Tibial nerve (tissue), 4 donors: Measurements from ENCODE around the gene FOLR1. TPM values are rescaled to one million over a fixed set of nuclear protein-coding genes. Genes with fewer than 3 reads are reported as not detected.
"Not testable (repeated sequence)": the region's sequence is repeated elsewhere in the genome, so short reads cannot be mapped to it uniquely, and the experiment has no call there.

Experiments used
- DNase-seq, 2 donors: peaks; one replicate each; pipeline ENCODE4 v3.0.0-alpha.2; 2019; ENCODE audit warnings: low spot score in 2 of 2
- H3K27ac ChIP-seq, 4 donors: fragments of 200-600 bp; sonication (generic) in 3 of 4; one replicate each; pipeline ENCODE4 v1.5.1; 2017 to 2019; ENCODE audit warnings: mild to moderate bottlenecking in 1 of 4
- H3K27me3 ChIP-seq, 2 donors: fragments of 200-600 bp; sonication (generic) in 1 of 2; one replicate each; pipeline versions ENCODE4 v1.5.1 to v1.6.0; 2017 to 2019
- H3K36me3 ChIP-seq, 3 donors: fragments of 200-600 bp; sonication (generic); one replicate each; pipeline ENCODE4 v1.5.1; 2018 to 2019
- H3K4me1 ChIP-seq, 4 donors: fragments of 200-600 bp; sonication (generic) in 3 of 4; one replicate each; pipeline ENCODE4 v1.5.1; 2017 to 2019
- H3K4me3 ChIP-seq, 4 donors: fragments of 200-600 bp; sonication (generic) in 3 of 4; one replicate each; pipeline ENCODE4 v1.5.1; 2017 to 2019; ENCODE audit warnings: mild to moderate bottlenecking in 1 of 4, moderate library complexity in 1 of 4
- H3K9me3 ChIP-seq, 4 donors: fragments of 200-600 bp; sonication (generic) in 3 of 4; one replicate each; pipeline ENCODE4 v1.5.1; 2017 to 2019
- CTCF ChIP-seq, 5 experiments: fragments of 200-600 bp in 3 of 5; fragments of 450-650 bp in 2 of 5; sonication (generic) in 3 of 5; IDR thresholded peaks; one replicate each; pipeline ENCODE4 v1.5.1; 2016 to 2019; ENCODE audit warnings: antibody characterized with exemption in 5 of 5, mild to moderate bottlenecking in 3 of 5, moderate library complexity in 2 of 5
- EP300 ChIP-seq, 2 donors: sonication (generic); formaldehyde crosslinking; IDR thresholded peaks; one replicate each; pipeline ENCODE4 v1.6.1; 2017; ENCODE audit warnings: antibody characterized with exemption in 2 of 2, mild to moderate bottlenecking in 1 of 2
- POLR2A ChIP-seq, 2 donors: fragments of 450-650 bp; IDR thresholded peaks; one replicate each; pipeline ENCODE4 v1.6.1; 2017; ENCODE audit warnings: antibody characterized with exemption in 2 of 2, mild to moderate bottlenecking in 2 of 2, moderate library complexity in 2 of 2
- WGBS, 2 donors: methylation state at CpG; one replicate each; pipeline ENCODE4 v1.1.5; 2018; 5-methylcytosine and 5-hydroxymethylcytosine counted together
- total RNA-seq, 4 donors: library from RNA; depleted of rRNA; stranded (reverse); fragments of >200 nt; gene quantifications; one replicate each; pipeline ENCODE4 v1.1.0, GENCODE V29; 2016

The FOLR1 gene
- total RNA-seq, 4 donors from 2014 or later: 0.39 to 0.66 TPM; not detected in 2

GRCh38 chr11:72172043-72172442 is 19.9 kb upstream of the FOLR1 start:
- not testable (repeated sequence) for DNase-seq, H3K27me3 ChIP-seq, H3K4me3 ChIP-seq, H3K27ac ChIP-seq, H3K4me1 ChIP-seq, H3K9me3 ChIP-seq, H3K36me3 ChIP-seq
- WGBS, 2 donors: 81 to 87% methylated on average over 4 of the region's 4 CpGs

DNA sequence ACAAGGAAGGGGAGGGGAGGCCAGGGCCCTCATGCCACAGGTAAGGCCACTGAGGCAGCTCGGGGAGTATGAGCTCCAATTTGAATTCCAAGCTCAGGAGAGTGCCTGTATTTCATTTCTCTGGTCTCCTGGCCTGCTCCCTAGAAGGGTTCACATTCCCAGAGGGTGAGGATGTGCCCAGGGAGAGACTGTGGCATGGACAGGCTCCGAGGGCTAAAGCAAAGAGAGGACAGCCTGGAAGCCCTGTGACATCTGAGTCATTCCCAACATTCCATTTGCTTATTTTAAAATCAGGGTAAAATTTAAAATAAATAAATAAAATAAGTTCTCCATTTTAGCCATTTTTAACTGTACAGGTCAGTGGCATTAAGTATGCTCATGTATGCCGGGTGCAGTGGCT is 18.6 kb upstream of the FOLR1 start:
- no peak for DNase-seq
- H3K4me3 ChIP-seq: no peak overlapping the region
- H3K4me1 ChIP-seq: no peaks in the 10 kb centered on the region
- H3K27ac ChIP-seq: no peak overlapping the region
- no peak for TF ChIP-seq POLR2A (IDR thresholded peaks at IDR 0.05)
- no peak for TF ChIP-seq EP300 (IDR thresholded peaks at IDR 0.05)
- TF ChIP-seq CTCF (IDR thresholded peaks at IDR 0.05): no peak
- no peaks in the 10 kb centered on the region for H3K9me3 ChIP-seq
- no peaks in the 10 kb centered on the region for H3K36me3 ChIP-seq
- WGBS, 2 donors: 85 to 93% methylated on average over 3 of the region's 3 CpGs
- H3K27me3 ChIP-seq: peaks cover 0 to 6% of the 10 kb centered on the region in 2 donors

DNA sequence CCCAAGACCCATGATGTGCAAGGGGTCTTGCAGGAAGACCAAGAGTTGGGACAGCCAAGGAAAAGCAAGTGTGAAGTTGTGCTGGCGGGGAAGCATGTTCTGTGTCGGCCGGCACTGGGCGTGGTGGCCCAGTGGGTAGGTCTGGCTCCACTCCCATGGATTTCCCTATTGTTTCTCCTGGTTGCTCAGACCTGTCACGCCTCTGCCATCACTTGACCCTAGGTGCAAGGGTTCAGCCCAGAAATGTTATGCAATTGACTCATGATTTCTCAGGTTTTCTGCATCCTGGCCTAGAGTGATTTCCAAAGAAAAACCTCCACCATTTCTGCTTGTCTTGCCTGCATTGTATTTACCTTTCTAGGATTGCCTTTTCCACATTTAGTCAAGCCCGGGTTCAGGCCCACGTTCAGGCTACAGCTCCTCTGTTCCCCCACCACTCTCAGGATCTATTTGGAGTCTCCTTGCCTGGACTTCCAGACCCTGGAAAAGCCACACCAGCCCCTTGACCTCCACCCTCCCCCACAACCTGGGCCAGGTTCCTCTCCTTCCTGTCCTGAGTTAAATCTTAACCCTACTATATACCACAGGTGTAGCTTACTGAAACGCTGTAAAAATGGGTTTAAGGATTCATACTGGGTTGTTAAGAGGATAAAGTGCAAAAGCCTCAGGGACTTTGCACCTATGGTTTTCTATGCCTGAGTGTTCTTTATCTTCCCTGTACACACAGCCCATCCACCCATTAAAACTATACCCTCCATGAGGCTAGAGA is 17.5 kb upstream of the FOLR1 start:
- TF ChIP-seq CTCF (IDR thresholded peaks at IDR 0.05) (no peak), EP300 (IDR thresholded peaks at IDR 0.05) (no peak), POLR2A (IDR thresholded peaks at IDR 0.05) (no peak)
- peaks cover 0 to 6% of the 10 kb centered on the region in 2 donors for H3K27me3 ChIP-seq
- H3K4me3 ChIP-seq: no peak overlapping the region
- no peaks in the 10 kb centered on the region for H3K36me3 ChIP-seq
- 84 to 87% methylated on average over 8 of the region's 8 CpGs for WGBS, 2 donors
- H3K27ac ChIP-seq: no peak overlapping the region
- no peak for DNase-seq
- H3K9me3 ChIP-seq: no peaks in the 10 kb centered on the region
- H3K4me1 ChIP-seq: no peaks in the 10 kb centered on the region

DNA sequence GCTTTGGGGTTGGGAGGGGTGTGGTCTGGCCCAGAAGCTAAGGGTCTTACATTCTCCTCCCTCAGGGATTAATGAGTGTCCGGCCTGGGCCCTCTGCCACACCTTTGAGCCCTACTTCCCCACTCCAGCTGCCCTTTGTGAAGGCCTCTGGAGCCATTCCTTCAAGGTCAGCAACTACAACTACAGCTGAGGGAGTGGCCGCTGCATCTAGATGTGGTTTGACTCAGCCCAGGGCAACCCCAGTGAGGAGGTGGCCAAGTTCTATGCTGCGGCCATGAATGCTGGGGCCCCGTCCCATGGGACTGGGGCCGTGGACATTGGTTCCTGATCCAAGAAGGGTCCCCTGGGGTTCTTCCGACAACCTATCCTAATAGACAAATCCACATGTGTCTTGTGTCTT is 14.3 kb upstream of the FOLR1 start:
- TF ChIP-seq POLR2A (IDR thresholded peaks at IDR 0.05) (no peak), CTCF (IDR thresholded peaks at IDR 0.05) (no peak), EP300 (IDR thresholded peaks at IDR 0.05) (no peak)
- H3K36me3 ChIP-seq: no peaks in the 10 kb centered on the region
- no peak for DNase-seq
- H3K4me1 ChIP-seq: no peaks in the 10 kb centered on the region
- H3K27ac ChIP-seq: no peak overlapping the region
- WGBS, 2 donors: 66 to 79% methylated on average over 6 of the region's 6 CpGs
- H3K9me3 ChIP-seq: no peaks in the 10 kb centered on the region
- H3K4me3 ChIP-seq: no peak overlapping the region
- H3K27me3 ChIP-seq: peaks cover 0 to 6% of the 10 kb centered on the region in 2 donors

DNA sequence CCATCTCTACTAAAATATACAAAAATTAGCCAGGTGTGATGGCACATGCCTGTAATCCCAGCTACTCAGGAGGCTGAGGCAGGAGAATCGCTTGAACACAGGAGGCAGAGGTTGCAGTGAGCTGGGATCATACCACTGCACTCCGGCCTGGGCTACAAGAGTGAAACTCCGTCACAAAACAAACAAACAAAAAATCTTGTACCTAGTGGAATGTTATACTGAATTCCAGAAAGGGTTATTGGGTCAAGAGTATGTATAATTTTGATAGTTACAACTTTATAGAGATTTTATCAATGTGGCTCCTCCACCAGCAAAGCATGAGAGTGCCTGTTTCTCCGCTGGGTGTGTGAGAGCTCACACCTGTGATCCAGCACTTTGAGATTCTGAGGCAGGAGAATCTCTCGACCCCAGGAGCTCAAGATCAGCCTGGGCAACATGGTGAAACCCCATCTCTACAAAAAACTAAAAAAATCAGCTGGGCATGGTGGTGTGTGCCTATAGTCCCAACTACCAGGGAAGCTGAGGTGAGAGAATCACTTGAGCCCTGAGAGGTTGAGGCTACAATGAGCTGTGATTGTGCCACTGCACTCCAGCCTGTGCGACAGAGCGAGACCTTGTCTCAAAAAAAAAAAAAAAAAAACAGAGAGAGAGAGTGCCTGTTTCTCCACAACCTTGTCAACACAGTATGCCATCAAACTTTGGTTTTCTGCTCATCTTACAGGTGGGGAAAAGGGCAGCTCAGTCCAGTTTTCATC is 12.7 kb upstream of the FOLR1 start:
- no peaks in the 10 kb centered on the region for H3K36me3 ChIP-seq
- WGBS, 2 donors: 82 to 84% methylated on average over 7 of the region's 7 CpGs
- TF ChIP-seq CTCF (IDR thresholded peaks at IDR 0.05) (no peak), POLR2A (IDR thresholded peaks at IDR 0.05) (no peak), EP300 (IDR thresholded peaks at IDR 0.05) (no peak)
- peaks cover 0 to 6% of the 10 kb centered on the region in 2 donors for H3K27me3 ChIP-seq
- H3K9me3 ChIP-seq: no peaks in the 10 kb centered on the region
- peaks cover 0 to 7% (median 0%) of the 10 kb centered on the region in 4 donors for H3K4me1 ChIP-seq
- no peak overlapping the region for H3K27ac ChIP-seq
- no peak for DNase-seq
- H3K4me3 ChIP-seq: no peak overlapping the region
